HS-27A (cell line): ENCODE results near the gene SLC30A5.

ENCODE experiments used
- DNase-seq: peaks from one replicate; pipeline ENCODE4 v3.0.0-alpha.2; 2012; ENCODE audit warnings: low read depth, missing footprints

SLC30A5 gene

GRCh38 chr5:69167929-69168328, 74.1 kb downstream of the SLC30A5 start:
- DNase-seq = no peak

GRCh38 chr5:69170495-69170894, 76.7 kb downstream of the SLC30A5 start:
- DNase-seq = no peak

- DNase-seq = no peak
Measured at GRCh38 chr5:69170969-69171368, 77.2 kb downstream of the SLC30A5 start.
